ENCODE measurements around the gene MEGF11. TPM values are rescaled to one million over a fixed set of nuclear protein-coding genes. Genes with fewer than 3 reads are reported as not detected.

MEGF11 gene
- total RNA-seq, 2 donors from 2014 or later: not detected

DNA sequence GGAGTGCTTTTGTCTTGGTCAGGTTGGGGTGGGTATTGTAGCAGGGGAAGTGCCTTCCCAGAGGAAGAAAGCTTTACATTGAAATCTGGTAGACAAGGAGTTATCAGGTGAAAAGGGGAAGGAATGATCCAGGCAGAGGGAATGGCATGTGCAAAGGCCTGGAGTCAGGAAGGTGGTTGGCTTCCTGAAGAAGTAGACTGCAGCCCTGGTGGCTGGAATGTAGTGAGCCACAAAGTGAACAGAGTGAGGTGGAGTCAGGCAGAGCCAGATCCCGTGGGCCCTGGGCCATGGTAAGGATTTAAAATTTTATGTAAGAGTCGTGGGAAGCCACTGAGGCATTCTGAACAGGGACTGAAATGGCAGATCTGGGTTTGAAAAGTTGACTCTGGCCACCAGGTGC, 326.0 kb downstream of the MEGF11 start:
- Histone ChIP-seq H3K9me3 (no peaks in the 10 kb centered on the region), H3K4me1 (no peaks in the 10 kb centered on the region), H3K36me3 (no peaks in the 10 kb centered on the region), H3K27ac (no peak overlapping the region), H3K4me3 (no peak overlapping the region), H3K27me3 (no peaks in the 10 kb centered on the region)
- TF ChIP-seq, protein P1, sequence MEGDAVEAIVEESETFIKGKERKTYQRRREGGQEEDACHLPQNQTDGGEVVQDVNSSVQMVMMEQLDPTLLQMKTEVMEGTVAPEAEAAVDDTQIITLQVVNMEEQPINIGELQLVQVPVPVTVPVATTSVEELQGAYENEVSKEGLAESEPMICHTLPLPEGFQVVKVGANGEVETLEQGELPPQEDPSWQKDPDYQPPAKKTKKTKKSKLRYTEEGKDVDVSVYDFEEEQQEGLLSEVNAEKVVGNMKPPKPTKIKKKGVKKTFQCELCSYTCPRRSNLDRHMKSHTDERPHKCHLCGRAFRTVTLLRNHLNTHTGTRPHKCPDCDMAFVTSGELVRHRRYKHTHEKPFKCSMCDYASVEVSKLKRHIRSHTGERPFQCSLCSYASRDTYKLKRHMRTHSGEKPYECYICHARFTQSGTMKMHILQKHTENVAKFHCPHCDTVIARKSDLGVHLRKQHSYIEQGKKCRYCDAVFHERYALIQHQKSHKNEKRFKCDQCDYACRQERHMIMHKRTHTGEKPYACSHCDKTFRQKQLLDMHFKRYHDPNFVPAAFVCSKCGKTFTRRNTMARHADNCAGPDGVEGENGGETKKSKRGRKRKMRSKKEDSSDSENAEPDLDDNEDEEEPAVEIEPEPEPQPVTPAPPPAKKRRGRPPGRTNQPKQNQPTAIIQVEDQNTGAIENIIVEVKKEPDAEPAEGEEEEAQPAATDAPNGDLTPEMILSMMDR (IDR thresholded peaks at IDR 0.05): no peak
- DNase-seq (ENCODE audit: low spot score): no peak

DNA sequence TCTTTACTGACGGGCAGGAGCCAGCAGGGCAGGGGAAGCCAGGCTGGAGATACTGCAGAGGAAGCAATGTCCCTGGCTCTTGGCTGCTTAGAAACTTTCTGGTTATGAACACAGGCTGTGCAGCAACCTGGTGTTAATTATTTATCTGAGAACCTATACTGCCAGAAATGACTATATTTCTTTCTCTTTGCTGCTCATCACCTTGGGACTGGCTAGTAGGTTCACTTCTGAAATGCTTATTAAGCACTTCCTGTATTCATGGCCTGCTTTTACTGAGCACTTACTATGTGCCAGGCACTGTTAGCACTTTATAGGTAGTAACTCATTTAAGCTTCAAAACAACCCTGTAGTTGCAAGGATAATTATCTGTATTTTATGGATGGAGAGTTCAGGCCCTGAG, 326.7 kb downstream of the MEGF11 start:
- Histone ChIP-seq H3K9me3 (no peaks in the 10 kb centered on the region), H3K27me3 (no peaks in the 10 kb centered on the region), H3K36me3 (no peaks in the 10 kb centered on the region), H3K27ac (no peak overlapping the region), H3K4me3 (no peak overlapping the region), H3K4me1 (no peaks in the 10 kb centered on the region)
- TF ChIP-seq, protein P1 (IDR thresholded peaks at IDR 0.05): no peak
- no peak for DNase-seq (ENCODE audit: low spot score)

DNA sequence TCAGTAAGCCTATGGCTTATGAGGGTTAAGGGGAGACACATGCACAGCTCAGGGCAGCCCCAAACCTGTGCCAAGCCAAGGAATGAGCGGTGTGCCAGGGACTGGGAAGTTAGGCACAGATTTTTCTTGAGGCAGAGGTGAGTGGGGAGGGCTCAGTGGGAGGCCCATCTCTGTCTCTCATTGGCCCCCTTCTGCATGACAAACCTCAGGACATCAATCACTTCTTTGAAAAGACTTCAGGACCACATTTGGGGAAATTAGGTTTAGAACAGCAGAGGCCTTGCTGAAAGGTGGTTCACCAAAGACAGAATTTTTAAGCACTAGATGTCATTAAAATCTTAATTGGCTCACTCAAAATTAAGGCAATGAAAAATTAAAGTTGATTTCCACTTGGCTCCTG, 327.1 kb downstream of the MEGF11 start:
- H3K4me3 ChIP-seq: no peak overlapping the region
- DNase-seq (ENCODE audit: low spot score): no peak
- no peaks in the 10 kb centered on the region for H3K36me3 ChIP-seq
- no peaks in the 10 kb centered on the region for H3K9me3 ChIP-seq
- no peaks in the 10 kb centered on the region for H3K27me3 ChIP-seq
- no peaks in the 10 kb centered on the region for H3K4me1 ChIP-seq
- no peak overlapping the region for H3K27ac ChIP-seq
- TF ChIP-seq, protein P1 (IDR thresholded peaks at IDR 0.05): no peak

DNA sequence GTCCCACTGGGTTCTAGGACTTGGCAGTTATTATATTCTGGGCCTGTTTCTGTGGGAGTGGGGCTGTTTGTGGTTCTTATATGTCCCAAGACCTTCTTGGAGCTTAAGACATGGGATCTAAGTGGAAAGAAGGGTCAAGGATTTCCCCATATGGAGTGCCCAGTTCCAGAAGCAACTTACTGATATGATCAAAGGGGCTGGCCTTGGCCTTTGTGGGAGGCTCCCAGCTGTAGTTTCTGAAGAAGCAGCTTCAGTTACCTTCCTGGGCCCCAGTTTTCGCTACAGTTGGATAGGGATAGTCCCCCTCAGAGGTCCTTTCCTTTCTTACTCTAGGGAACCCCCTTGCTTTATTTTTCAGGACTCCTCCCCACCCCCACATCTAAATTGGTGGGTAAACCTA, 328.2 kb downstream of the MEGF11 start:
- Histone ChIP-seq H3K27me3 (no peaks in the 10 kb centered on the region), H3K27ac (no peak overlapping the region), H3K36me3 (no peaks in the 10 kb centered on the region), H3K9me3 (no peaks in the 10 kb centered on the region), H3K4me1 (no peaks in the 10 kb centered on the region), H3K4me3 (no peak overlapping the region)
- no peak for DNase-seq (ENCODE audit: low spot score)
- TF ChIP-seq, protein P1 (IDR thresholded peaks at IDR 0.05): no peak

DNA sequence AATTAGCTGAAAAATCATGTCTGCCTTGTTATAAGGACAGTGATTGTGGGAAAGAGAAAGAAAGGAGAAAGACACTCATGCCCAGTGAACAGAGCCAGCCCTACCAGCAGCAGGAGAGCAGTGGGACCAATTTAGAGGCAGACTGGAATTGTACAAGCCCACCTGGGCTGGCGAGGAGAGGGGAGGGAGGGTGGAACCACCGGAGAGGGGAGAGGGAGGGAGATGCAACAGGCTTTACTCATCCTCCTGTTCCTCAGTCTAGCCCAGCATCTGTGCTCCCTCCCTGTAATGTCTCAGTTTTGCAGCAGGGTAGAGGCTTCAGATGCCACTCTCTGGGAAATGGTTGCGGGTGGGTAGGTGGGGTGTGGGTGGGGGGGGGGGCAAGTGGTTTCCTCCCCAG, 329.5 kb downstream of the MEGF11 start:
- H3K4me3 ChIP-seq: no peak overlapping the region
- no peaks in the 10 kb centered on the region for H3K36me3 ChIP-seq
- H3K9me3 ChIP-seq: no peaks in the 10 kb centered on the region
- TF ChIP-seq, protein P1 (IDR thresholded peaks at IDR 0.05): no peak
- H3K27ac ChIP-seq: no peak overlapping the region
- H3K27me3 ChIP-seq: no peaks in the 10 kb centered on the region
- no peak for DNase-seq (ENCODE audit: low spot score)
- H3K4me1 ChIP-seq: no peaks in the 10 kb centered on the region

DNA sequence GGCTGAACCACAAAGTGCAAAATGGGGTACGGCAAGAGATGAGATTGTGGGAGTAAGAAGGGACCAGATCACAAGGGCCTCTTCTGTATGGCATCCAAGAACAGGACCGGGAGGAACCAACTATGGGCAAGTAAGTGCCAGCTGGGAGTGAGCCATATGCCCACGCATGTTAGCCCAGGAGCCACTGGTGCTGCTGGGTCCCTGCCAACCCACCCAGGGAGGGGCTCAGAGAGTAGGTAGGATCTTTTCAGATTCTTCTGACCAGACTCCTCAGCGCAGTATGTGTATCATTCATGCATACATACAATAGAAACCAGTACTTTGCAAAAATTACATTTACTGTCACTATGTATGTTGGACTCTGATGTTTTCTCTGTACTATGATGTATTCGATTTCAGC, 330.3 kb downstream of the MEGF11 start:
- Histone ChIP-seq H3K36me3 (no peaks in the 10 kb centered on the region), H3K27me3 (no peaks in the 10 kb centered on the region), H3K27ac (no peak overlapping the region), H3K4me3 (no peak overlapping the region), H3K4me1 (no peaks in the 10 kb centered on the region), H3K9me3 (no peaks in the 10 kb centered on the region)
- TF ChIP-seq, protein P1 (IDR thresholded peaks at IDR 0.05): no peak
- no peak for DNase-seq (ENCODE audit: low spot score)

Measured in right atrium auricular region (tissue), 2 donors.